Esophagus muscularis mucosa (tissue), 4 donors: ENCODE results near the gene TRIAP1. TPM values are rescaled to one million over a fixed set of nuclear protein-coding genes. Genes with fewer than 3 reads are reported as not detected.

ENCODE experiments used
- DNase-seq: peaks from one replicate; pipeline ENCODE4 v3.0.0-alpha.2; 2017; ENCODE audit errors: extremely low spot score
- H3K27ac ChIP-seq, 4 donors: fragments of 200-600 bp; sonication (generic); replicated peaks in 1 of 4; 1 replicate in 3 of 4; 2 replicates in 1 of 4; pipeline ENCODE4 v1.5.1; 2016 to 2019; ENCODE audit warnings: mild to moderate bottlenecking in 1 of 4
- H3K27me3 ChIP-seq, 4 donors: fragments of 200-600 bp; sonication (generic); one replicate each; pipeline versions ENCODE4 v1.5.1 to v1.6.0; 2016 to 2019
- H3K36me3 ChIP-seq, 4 donors: fragments of 200-600 bp; sonication (generic); one replicate each; pipeline ENCODE4 v1.5.1; 2016 to 2019
- H3K4me1 ChIP-seq, 4 donors: fragments of 200-600 bp; sonication (generic); one replicate each; pipeline ENCODE4 v1.5.1; 2016 to 2019
- H3K4me3 ChIP-seq, 4 donors: fragments of 200-600 bp; sonication (generic); 1 replicate in 2 of 4; 2 replicates in 2 of 4; pipeline ENCODE4 v1.5.1; 2016 to 2019; ENCODE audit warnings: mild to moderate bottlenecking in 4 of 4, moderate library complexity in 1 of 4
- H3K9me3 ChIP-seq, 4 donors: fragments of 200-600 bp; sonication (generic); 1 replicate in 3 of 4; 2 replicates in 1 of 4; pipeline ENCODE4 v1.5.1; 2016 to 2019
- EP300 ChIP-seq: sonication (generic); formaldehyde crosslinking; IDR thresholded peaks from one replicate; pipeline ENCODE4 v1.6.1; 2017; ENCODE audit warnings: antibody characterized with exemption
- POLR2A ChIP-seq: fragments of 450-650 bp; IDR thresholded peaks from one replicate; pipeline ENCODE4 v1.6.1; 2017; ENCODE audit warnings: antibody characterized with exemption, moderate library complexity, mild to moderate bottlenecking, low read depth
- POLR2AphosphoS5 ChIP-seq, 2 donors: sonication (generic); formaldehyde crosslinking; IDR thresholded peaks; one replicate each; pipeline ENCODE4 v1.6.1; 2017; ENCODE audit warnings: antibody characterized with exemption in 2 of 2
- WGBS: methylation state at CpG from one replicate; pipeline ENCODE4 v1.1.5; 2018; 5-methylcytosine and 5-hydroxymethylcytosine counted together
- intact Hi-C: fragments of 100-400 bp; cut with DNase I; formaldehyde crosslinking; loops from one replicate; pipeline ENCODE4 v1.15.1; 2023
- total RNA-seq, 4 donors: library from RNA; depleted of rRNA; stranded (reverse); fragments of >200 nt; gene quantifications; one replicate each; pipeline versions ENCODE4 v1.1.0 to v1.2.1, GENCODE V29; 2016
- TF ChIP-seq, protein P1 (sequence below), 3 experiments: fragments of 200-600 bp in 2 of 3; fragments of 450-650 bp in 1 of 3; sonication (generic) in 2 of 3; IDR thresholded peaks; one replicate each; pipeline ENCODE4 v1.5.1; 2017 to 2019; ENCODE audit warnings: antibody characterized with exemption in 3 of 3, mild to moderate bottlenecking in 2 of 3, moderate library complexity in 1 of 3

Gene TRIAP1
- total RNA-seq, 4 donors from 2014 or later, result 9.8 to 17.7 (median 10.7) TPM

- TF ChIP-seq POLR2AphosphoS5 (IDR thresholded peaks at IDR 0.05) (peak; percentile 87 to 98), POLR2A (peak; percentile 33), EP300 (no peak)
- TF ChIP-seq, protein P1, sequence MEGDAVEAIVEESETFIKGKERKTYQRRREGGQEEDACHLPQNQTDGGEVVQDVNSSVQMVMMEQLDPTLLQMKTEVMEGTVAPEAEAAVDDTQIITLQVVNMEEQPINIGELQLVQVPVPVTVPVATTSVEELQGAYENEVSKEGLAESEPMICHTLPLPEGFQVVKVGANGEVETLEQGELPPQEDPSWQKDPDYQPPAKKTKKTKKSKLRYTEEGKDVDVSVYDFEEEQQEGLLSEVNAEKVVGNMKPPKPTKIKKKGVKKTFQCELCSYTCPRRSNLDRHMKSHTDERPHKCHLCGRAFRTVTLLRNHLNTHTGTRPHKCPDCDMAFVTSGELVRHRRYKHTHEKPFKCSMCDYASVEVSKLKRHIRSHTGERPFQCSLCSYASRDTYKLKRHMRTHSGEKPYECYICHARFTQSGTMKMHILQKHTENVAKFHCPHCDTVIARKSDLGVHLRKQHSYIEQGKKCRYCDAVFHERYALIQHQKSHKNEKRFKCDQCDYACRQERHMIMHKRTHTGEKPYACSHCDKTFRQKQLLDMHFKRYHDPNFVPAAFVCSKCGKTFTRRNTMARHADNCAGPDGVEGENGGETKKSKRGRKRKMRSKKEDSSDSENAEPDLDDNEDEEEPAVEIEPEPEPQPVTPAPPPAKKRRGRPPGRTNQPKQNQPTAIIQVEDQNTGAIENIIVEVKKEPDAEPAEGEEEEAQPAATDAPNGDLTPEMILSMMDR (IDR thresholded peaks at IDR 0.05), result peak; percentile 85 to 93 (median 93)
- peak within 1 kb of the TSS; percentile 94 to 97 (median 96) for H3K27ac ChIP-seq
- peak within 1 kb of the TSS; percentile 90 to 97 (median 92) for H3K4me3 ChIP-seq
- peaks cover 0 to 31% (median 19%) of the 10 kb centered on the region in 4 donors for H3K36me3 ChIP-seq
- no peaks in the 10 kb centered on the region for H3K27me3 ChIP-seq
- intact Hi-C loops, result no loop called here
- peaks cover 27 to 51% (median 44%) of the 10 kb centered on the region in 4 donors for H3K4me1 ChIP-seq
- H3K9me3 ChIP-seq, result no peaks in the 10 kb centered on the region
- DNase-seq, result peak; percentile 97
- WGBS, result 0% methylated on average over 1 of the region's 88 CpGs
Observed at GRCh38 chr12:120469450-120470149, 23.4 kb upstream of the TRIAP1 start, which contains the start of gene SRSF9. TSS of gene SRSF9 (minus strand) at chr12:120469748. CDS start at chr12:120469609, 139 bp downstream.

- TF ChIP-seq POLR2A, result no peak
- TF ChIP-seq, protein P1 (IDR thresholded peaks at IDR 0.05), result no peak
- no peak for TF ChIP-seq EP300
- Histone ChIP-seq H3K36me3 (peaks cover 2 to 37% (median 26%) of the 10 kb centered on the region in 4 donors), H3K27ac (peak overlapping the region; percentile 94 to 97 (median 96)), H3K9me3 (no peaks in the 10 kb centered on the region), H3K4me1 (peaks cover 27 to 51% (median 44%) of the 10 kb centered on the region in 4 donors), H3K27me3 (no peaks in the 10 kb centered on the region), H3K4me3 (peak overlapping the region; percentile 90 to 97 (median 92))
- no peak for DNase-seq
- intact Hi-C loops, result no loop called here
- WGBS, result 1% methylated on average over 27 of the region's 57 CpGs
Observed at GRCh38 chr12:120468821-120469449, 22.8 kb upstream of the TRIAP1 start.

DNA sequence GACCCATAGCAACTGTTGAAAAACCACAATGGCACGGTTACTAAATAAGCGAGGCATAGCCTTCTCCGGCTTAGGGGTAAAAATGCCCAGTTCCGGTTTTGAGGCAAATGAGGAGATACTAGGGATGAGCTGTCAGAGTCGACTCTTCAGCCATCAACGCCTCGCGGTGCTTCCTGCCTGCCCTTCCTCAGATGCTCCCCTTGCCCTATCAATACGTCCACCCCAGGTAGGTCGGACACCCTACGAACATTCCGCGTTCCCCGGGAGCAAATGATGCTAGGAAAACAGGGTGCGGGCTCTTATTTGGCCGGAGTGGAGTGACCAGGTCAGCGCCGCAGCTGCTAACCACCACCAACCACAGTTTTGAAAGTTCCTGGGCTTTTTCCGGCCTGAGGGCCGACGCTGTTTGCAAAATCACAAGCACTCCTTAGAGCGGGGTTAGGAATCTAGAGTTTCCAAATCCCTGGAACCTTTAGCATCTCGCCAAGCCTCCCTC, 22.2 kb upstream of the TRIAP1 start:
- WGBS, result 2% methylated on average over 15 of the region's 23 CpGs
- Histone ChIP-seq H3K27ac (peak overlapping the region; percentile 94 to 97 (median 96)), H3K27me3 (no peaks in the 10 kb centered on the region), H3K36me3 (peaks cover 8 to 43% (median 31%) of the 10 kb centered on the region in 4 donors), H3K4me3 (peak overlapping the region; percentile 90 to 97 (median 92)), H3K4me1 (peaks cover 27 to 51% (median 44%) of the 10 kb centered on the region in 4 donors), H3K9me3 (no peaks in the 10 kb centered on the region)
- TF ChIP-seq POLR2AphosphoS5 (IDR thresholded peaks at IDR 0.05), result no peak
- TF ChIP-seq POLR2A, result no peak
- TF ChIP-seq, protein P1 (IDR thresholded peaks at IDR 0.05), result no peak
- TF ChIP-seq EP300, result no peak
- DNase-seq, result no peak
- intact Hi-C loops, result no loop called here

DNA sequence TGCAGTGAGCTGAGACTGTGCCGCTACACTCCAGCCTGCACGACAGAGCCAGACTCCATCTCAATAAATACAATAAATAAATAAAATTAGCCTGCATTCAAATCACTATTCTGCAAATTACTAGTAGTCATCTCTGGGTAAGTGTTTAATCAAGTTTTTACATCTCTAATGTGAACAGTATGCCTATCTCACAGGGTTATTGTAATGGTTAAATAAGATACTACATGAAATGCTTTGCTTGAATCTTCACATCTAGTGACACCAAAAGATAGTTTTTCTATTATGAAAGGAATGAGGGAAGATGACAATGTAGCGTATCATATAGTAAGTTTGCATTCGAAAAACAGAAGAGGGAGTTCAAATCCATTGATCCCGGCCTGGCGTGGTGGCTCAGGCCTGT, 21.3 kb upstream of the TRIAP1 start:
- Histone ChIP-seq H3K27ac (peak overlapping the region in 1 of 4 donors; percentile 11), H3K36me3 (peaks cover 17 to 52% (median 41%) of the 10 kb centered on the region in 4 donors), H3K4me1 (peaks cover 27 to 51% (median 44%) of the 10 kb centered on the region in 4 donors), H3K9me3 (no peaks in the 10 kb centered on the region), H3K4me3 (no peak overlapping the region), H3K27me3 (no peaks in the 10 kb centered on the region)
- TF ChIP-seq POLR2AphosphoS5 (IDR thresholded peaks at IDR 0.05), result no peak
- TF ChIP-seq EP300, result no peak
- TF ChIP-seq POLR2A, result no peak
- TF ChIP-seq, protein P1 (IDR thresholded peaks at IDR 0.05), result no peak
- intact Hi-C loops, result no loop called here
- DNase-seq, result no peak
- WGBS, result 94% methylated on average over 6 of the region's 6 CpGs
